Pons (tissue), 1 donor: ENCODE data around the gene TIMM10.

ENCODE experiments used
- DNase-seq: peaks from one replicate; pipeline ENCODE4 v3.0.0-alpha.2; 2016; ENCODE audit warnings: low spot score

TIMM10 gene

GRCh38 chr11:57482782-57483561, 47.6 kb downstream of the TIMM10 start:
- no peak for DNase-seq

GRCh38 chr11:57481915-57482781, 48.4 kb downstream of the TIMM10 start:
- no peak for DNase-seq

GRCh38 chr11:57481315-57481714, 49.2 kb downstream of the TIMM10 start:
- no peak for DNase-seq

- no peak for DNase-seq
Measured at GRCh38 chr11:57480409-57481137, 50.0 kb downstream of the TIMM10 start.

- DNase-seq, result no peak
Measured at GRCh38 chr11:57479911-57480310, 50.6 kb downstream of the TIMM10 start.

- DNase-seq, result no peak
Measured at GRCh38 chr11:57479021-57479663, 51.4 kb downstream of the TIMM10 start.
